HG03457 (cell line): ENCODE results near the gene TUBB4A.
"Not testable (repeated sequence)": the region's sequence is repeated elsewhere in the genome, so short reads cannot be mapped to it uniquely, and the experiment has no call there.

ENCODE experiments used
- ATAC-seq: cut with Tn5 transposase; IDR thresholded peaks from one replicate; pipeline ENCODE4 v1.9.1; 2021; ENCODE audit warnings: moderate number of reproducible peaks; ENCODE audit not compliant: unreplicated experiment

The TUBB4A gene

GRCh38 chr19:6501740-6502648 is at the start of gene TUBB4A:
Gene TUBB4A, minus strand, starts transcription at chr19:6502309. Its CDS starts 97 bp downstream, at chr19:6502212.
- no peak for ATAC-seq

GRCh38 chr19:6551091-6551490 is 49.0 kb upstream of the TUBB4A start:
- no peak for ATAC-seq

- not testable (repeated sequence) for ATAC-seq
Measured at GRCh38 chr19:6550679-6551078, 48.6 kb upstream of the TUBB4A start.

GRCh38 chr19:6543866-6544347 is 41.8 kb upstream of the TUBB4A start:
- ATAC-seq: no peak

- ATAC-seq: no peak
Measured at GRCh38 chr19:6540918-6541689, 39.0 kb upstream of the TUBB4A start.

- ATAC-seq: no peak
Measured at GRCh38 chr19:6539514-6539913, 37.4 kb upstream of the TUBB4A start.

GRCh38 chr19:6535558-6536137 is 33.5 kb upstream of the TUBB4A start:
- ATAC-seq: no peak

GRCh38 chr19:6534451-6535093 is 32.5 kb upstream of the TUBB4A start:
- no peak for ATAC-seq

- ATAC-seq: no peak
Measured at GRCh38 chr19:6533746-6534418, 31.8 kb upstream of the TUBB4A start.

- ATAC-seq: no peak
Measured at GRCh38 chr19:6533000-6533328, 30.9 kb upstream of the TUBB4A start.

GRCh38 chr19:6532244-6532999 is 30.3 kb upstream of the TUBB4A start:
- ATAC-seq: no peak

GRCh38 chr19:6531956-6532243 is 29.8 kb upstream of the TUBB4A start:
- ATAC-seq: no peak

- no peak for ATAC-seq
Measured at GRCh38 chr19:6531163-6531955, 29.2 kb upstream of the TUBB4A start.

GRCh38 chr19:6530386-6531162 is 28.5 kb upstream of the TUBB4A start, which contains the start of gene TNFSF9:
Gene TNFSF9, plus strand, starts transcription at chr19:6531026. Its CDS starts 11 bp downstream, at chr19:6531037.
- no peak for ATAC-seq

- ATAC-seq: no peak
Measured at GRCh38 chr19:6529937-6530385, 27.9 kb upstream of the TUBB4A start.

GRCh38 chr19:6529351-6529750 is 27.2 kb upstream of the TUBB4A start:
- ATAC-seq: no peak

- no peak for ATAC-seq
Measured at GRCh38 chr19:6528544-6529121, 26.5 kb upstream of the TUBB4A start.
